ENCODE measurements around the gene MAP3K3. TPM values are rescaled to one million over a fixed set of nuclear protein-coding genes. Genes with fewer than 3 reads are reported as not detected.
A peak's percentile ranks its signal among the peaks of the same experiment; 100 is the strongest.

MAP3K3 gene
- total RNA-seq, 2 experiments from 2014 or later: 75.8 to 78.1 TPM

DNA sequence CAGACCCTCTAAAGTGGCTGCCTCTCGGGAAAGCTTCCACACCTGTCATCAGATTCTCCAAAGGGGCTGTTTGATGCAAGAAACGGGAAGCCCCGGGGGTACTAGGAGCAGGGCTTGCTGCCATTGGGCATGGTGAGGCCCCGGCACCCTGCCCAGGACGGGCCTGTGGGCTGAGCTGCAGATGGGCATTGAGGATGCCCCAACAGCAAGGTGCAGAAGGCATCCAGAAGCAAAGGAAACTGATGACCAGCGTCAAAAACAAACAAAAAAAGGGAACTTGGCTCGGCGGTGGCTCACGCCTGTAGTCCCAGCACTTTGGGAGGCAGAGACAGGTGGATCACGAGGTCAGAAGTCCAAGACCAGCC, 79.2 kb downstream of the MAP3K3 start:
- TF ChIP-seq CTCF (IDR thresholded peaks at IDR 0.05): no peak
- Mint-ChIP-seq H3K4me1 (ENCODE audit: low read depth) (peaks cover 73% of the 10 kb centered on the region), H3K27ac (peak overlapping the region; percentile 100), H3K9me3 (no peaks in the 10 kb centered on the region), H3K4me3 (peak overlapping the region; percentile 97), H3K27me3 (peaks cover 5% of the 10 kb centered on the region), H3K36me3 (ENCODE audit: low read depth) (peaks cover 69% of the 10 kb centered on the region)
- Histone ChIP-seq H3K27ac (ENCODE audit: low read depth in 1 of 2, low read length in 2 of 2) (peak overlapping the region; percentile 83 to 89), H3K4me3 (ENCODE audit: low read length) (peak overlapping the region; percentile 90), H3K9me3 (ENCODE audit: control insufficient read depth in 1 of 2, insufficient read depth in 1 of 2, low read length in 2 of 2) (no peaks in the 10 kb centered on the region), H3K36me3 (ENCODE audit: insufficient read depth, low read length) (peaks cover 39% of the 10 kb centered on the region), H3K27me3 (ENCODE audit: control insufficient read depth in 1 of 2, insufficient read depth in 2 of 2, low read length in 2 of 2) (no peaks in the 10 kb centered on the region), H3K4me1 (ENCODE audit: insufficient read depth, low read length) (peaks cover 80% of the 10 kb centered on the region)
- peak in 2 of 14 experiments; percentile 41 to 49 for DNase-seq
- CTCF ChIA-PET: interaction anchor here (0.9 to 10.9 kb wide), 2 partner anchors 10 to 80 kb away, joined by 5 to 169 read pairs; partner anchors contain the start of gene MAP3K3
- intact Hi-C loops (cut with DNase I, micrococcal nuclease): loop anchor here (2.0 to 5.0 kb wide), 2 partner anchors 71 to 806 kb away; partner anchors contain the start of genes CCDC47 (in 1 of the 2), CEP95 (in 1 of the 2) and DDX5 (in 1 of the 2)
- no peak for ATAC-seq (ENCODE audit: poor library complexity)
- POLR2A ChIA-PET: interaction anchor here (0.7 to 18.5 kb wide), 23 partner anchors 3 to 805 kb away, joined by 3 to 844 read pairs (median 7); partner anchors contain the start of genes CCDC47, CEP95, CYB561 and DCAF7

DNA sequence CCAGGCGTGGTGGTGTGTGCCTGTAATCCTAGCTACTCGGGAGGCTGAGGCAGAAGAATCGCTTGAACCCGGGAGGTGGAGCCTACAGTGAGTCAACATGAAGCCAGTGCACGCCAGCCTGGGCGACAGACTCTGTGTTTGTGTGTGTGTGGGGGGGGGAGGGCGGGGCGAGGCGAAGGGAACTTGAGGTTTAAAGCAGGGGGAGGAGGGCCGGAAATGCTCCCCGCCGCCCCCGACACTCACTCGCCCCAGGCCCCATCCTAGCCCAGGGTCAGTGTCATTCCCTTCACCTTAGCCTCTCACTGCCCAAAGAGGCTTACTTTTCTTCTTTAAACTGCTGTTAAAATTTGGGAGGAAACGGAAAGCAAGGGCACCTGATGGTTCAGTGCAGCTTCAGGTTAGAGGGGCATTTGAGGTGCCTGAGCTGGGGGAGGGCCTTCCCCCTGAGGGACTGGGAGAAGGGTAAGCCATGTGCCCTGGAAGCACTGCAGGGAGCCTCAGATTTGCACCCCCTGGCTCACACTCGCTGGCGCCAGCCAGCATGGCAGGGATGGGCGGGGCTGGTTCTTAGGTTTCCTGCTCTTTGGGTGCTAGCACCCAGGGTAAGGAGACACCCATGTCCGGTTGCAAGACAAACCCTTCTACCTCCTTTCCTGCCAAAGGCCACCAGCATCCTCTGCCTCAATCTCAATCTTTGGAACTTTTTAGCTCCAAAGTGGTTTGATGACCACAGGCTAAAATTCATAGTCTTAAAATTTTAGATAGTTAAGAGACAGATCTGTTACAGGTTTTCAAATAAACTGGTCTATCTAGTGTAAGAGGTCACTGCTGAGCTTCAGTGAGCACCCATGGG, 79.9 kb downstream of the MAP3K3 start:
- ChIA-PET POLR2A (interaction anchor here (0.8 to 18.5 kb wide), 27 partner anchors 4 to 804 kb away, joined by 3 to 844 read pairs (median 5); partner anchors contain the start of genes CCDC47, CEP95, DCAF7 and DDX42), CTCF (interaction anchor here (0.6 to 10.9 kb wide), 5 partner anchors 9 to 80 kb away, joined by 3 to 169 read pairs (median 5); partner anchors contain the start of genes CCDC47, DDX42, MAP3K3 and STRADA)
- H3K4me3 Mint-ChIP-seq: peak overlapping the region; percentile 97
- ATAC-seq (ENCODE audit: poor library complexity) (peak; percentile 37), DNase-seq (peak; percentile 54 to 91 (median 78))
- peaks cover 5% of the 10 kb centered on the region for H3K27me3 Mint-ChIP-seq
- H3K36me3 ChIP-seq (ENCODE audit: insufficient read depth, low read length): peaks cover 32% of the 10 kb centered on the region
- peak overlapping the region; percentile 83 to 89 for H3K27ac ChIP-seq (ENCODE audit: low read depth in 1 of 2, low read length in 2 of 2)
- H3K9me3 Mint-ChIP-seq: no peaks in the 10 kb centered on the region
- no peaks in the 10 kb centered on the region for H3K9me3 ChIP-seq (ENCODE audit: control insufficient read depth in 1 of 2, insufficient read depth in 1 of 2, low read length in 2 of 2)
- peak overlapping the region; percentile 100 for H3K27ac Mint-ChIP-seq
- peak overlapping the region; percentile 90 for H3K4me3 ChIP-seq (ENCODE audit: low read length)
- H3K4me1 Mint-ChIP-seq (ENCODE audit: low read depth): peaks cover 73% of the 10 kb centered on the region
- no peaks in the 10 kb centered on the region for H3K27me3 ChIP-seq (ENCODE audit: control insufficient read depth in 1 of 2, insufficient read depth in 2 of 2, low read length in 2 of 2)
- H3K4me1 ChIP-seq (ENCODE audit: insufficient read depth, low read length): peaks cover 80% of the 10 kb centered on the region
- intact Hi-C loops (cut with DNase I, micrococcal nuclease): loop anchor here (2.0 to 5.0 kb wide), 2 partner anchors 71 to 805 kb away; partner anchors contain the start of genes CCDC47 (in 2 of the 2), CEP95 (in 1 of the 2) and DDX5 (in 1 of the 2)
- peaks cover 63% of the 10 kb centered on the region for H3K36me3 Mint-ChIP-seq (ENCODE audit: low read depth)
- no peak for TF ChIP-seq CTCF (IDR thresholded peaks at IDR 0.05)

DNA sequence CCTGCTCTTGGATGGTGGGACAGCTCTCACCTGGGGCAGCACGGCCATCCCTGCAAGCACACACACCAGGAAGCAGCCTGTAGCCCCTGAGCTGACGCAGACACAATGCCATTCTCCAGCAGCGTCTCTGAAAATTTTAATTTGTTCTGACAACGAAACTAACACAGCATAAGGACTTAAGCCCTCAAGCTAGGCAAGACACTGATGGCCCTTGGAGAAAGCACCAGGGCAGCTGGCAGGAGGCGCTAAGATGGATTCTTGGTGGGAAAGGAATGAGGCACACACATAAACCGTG, 80.5 kb downstream of the MAP3K3 start:
- Histone ChIP-seq H3K9me3 (ENCODE audit: control insufficient read depth in 1 of 2, insufficient read depth in 1 of 2, low read length in 2 of 2) (no peaks in the 10 kb centered on the region), H3K27ac (ENCODE audit: low read depth in 1 of 2, low read length in 2 of 2) (peak overlapping the region; percentile 55 to 89), H3K4me1 (ENCODE audit: insufficient read depth, low read length) (peaks cover 80% of the 10 kb centered on the region), H3K4me3 (ENCODE audit: low read length) (peak overlapping the region; percentile 90), H3K27me3 (ENCODE audit: control insufficient read depth in 1 of 2, insufficient read depth in 2 of 2, low read length in 2 of 2) (no peaks in the 10 kb centered on the region), H3K36me3 (ENCODE audit: insufficient read depth, low read length) (peaks cover 26% of the 10 kb centered on the region)
- intact Hi-C loops (cut with DNase I, micrococcal nuclease): loop anchor here in 1 of 2 experiments (2.0 to 5.0 kb wide), 2 partner anchors 70 to 805 kb away; partner anchors contain the start of genes CCDC47, CEP95 and DDX5
- H3K9me3 Mint-ChIP-seq: no peaks in the 10 kb centered on the region
- ATAC-seq (ENCODE audit: poor library complexity): no peak
- CTCF ChIA-PET: interaction anchor here (0.6 to 10.9 kb wide), 4 partner anchors 9 to 71 kb away, joined by 3 to 169 read pairs (median 4); partner anchors contain the start of genes CCDC47, DDX42 and STRADA
- peaks cover 61% of the 10 kb centered on the region for H3K36me3 Mint-ChIP-seq (ENCODE audit: low read depth)
- H3K27ac Mint-ChIP-seq: peak overlapping the region; percentile 100
- peaks cover 5% of the 10 kb centered on the region for H3K27me3 Mint-ChIP-seq
- DNase-seq: peak in 1 of 14 experiments; percentile 36
- peaks cover 73% of the 10 kb centered on the region for H3K4me1 Mint-ChIP-seq (ENCODE audit: low read depth)
- POLR2A ChIA-PET: interaction anchor here (0.9 to 18.5 kb wide), 20 partner anchors 4 to 803 kb away, joined by 3 to 844 read pairs (median 4); partner anchors contain the start of genes CCDC47, CEP95, DCAF7 and DDX42
- H3K4me3 Mint-ChIP-seq: peak overlapping the region; percentile 97
- no peak for TF ChIP-seq CTCF (IDR thresholded peaks at IDR 0.05)

Data from CD4-positive, alpha-beta T cell (primary cell).